Measurements from ENCODE around the gene CEP162.
"Not testable (repeated sequence)": the region's sequence is repeated elsewhere in the genome, so short reads cannot be mapped to it uniquely, and the experiment has no call there.

The CEP162 gene

DNA sequence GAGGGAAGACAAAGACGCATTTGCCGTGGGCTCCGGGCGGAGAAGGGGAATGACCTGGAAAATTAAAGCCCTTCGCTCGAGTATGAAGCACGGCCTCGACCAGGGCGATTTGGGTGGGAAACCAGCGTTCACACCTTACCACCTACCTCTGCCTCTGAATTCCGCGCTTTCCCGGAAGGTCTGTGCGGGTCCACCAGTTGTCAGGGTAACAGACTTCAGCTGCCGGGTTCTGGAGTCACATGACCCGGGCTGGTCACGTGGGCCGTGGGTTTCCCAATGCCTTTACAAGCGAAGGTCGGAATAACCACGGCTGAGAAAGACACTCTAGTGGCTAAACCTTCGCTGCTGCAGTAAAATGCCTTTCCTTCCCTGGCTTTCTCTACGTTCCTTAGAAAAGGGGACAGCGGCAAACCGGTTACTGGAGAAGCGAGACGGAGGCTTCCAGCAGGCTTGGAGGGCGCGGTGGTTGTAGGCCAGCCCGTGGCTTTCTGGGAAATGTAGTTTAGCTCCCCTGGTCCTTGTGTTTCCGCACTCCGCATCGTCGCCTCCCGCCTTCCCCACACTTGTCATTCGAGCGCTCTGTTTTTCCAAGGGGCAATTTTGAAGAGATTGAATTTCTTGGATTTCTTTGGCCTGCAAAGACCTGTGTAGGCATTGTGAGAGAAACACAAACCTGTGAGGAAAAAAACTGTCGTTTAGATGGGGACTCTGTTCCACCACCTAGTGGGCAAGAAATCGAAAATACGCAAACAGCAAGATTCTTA is at the start of gene CEP162:
TSS of gene CEP162 (minus strand) at position 210 of the 764 bp plus-strand sequence. CDS start 1,250 bp downstream, outside the sequence.
- DNase-seq: peak; percentile 85 to 86

GRCh38 chr6:84274856-84275255 is 47.4 kb upstream of the CEP162 start:
- no peak for DNase-seq

GRCh38 chr6:84273048-84273809 is 45.8 kb upstream of the CEP162 start:
- DNase-seq: no peak

DNA sequence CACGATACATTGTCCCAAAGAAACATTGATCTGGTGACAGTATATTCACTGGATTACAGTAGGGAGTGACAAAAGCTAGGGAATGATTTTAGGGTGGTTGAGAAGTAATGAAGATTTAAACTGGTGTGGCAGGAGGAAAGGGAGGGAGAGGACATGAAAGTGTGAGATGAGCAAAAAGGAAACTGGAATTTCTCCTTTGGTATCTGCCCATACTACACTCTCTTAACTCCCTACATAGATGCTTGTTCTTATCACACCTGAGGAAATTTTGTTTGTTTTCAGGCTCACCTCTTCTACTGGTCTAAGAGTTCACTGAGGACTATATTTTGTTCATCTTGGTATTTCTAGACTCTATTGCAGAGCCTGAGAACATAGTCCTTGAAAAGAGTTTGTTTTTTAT is 44.9 kb upstream of the CEP162 start:
- DNase-seq: no peak

GRCh38 chr6:84271061-84271716 is 43.7 kb upstream of the CEP162 start:
- DNase-seq: no peak

GRCh38 chr6:84269947-84270733 is 42.7 kb upstream of the CEP162 start:
- no peak for DNase-seq

GRCh38 chr6:84268781-84269180 is 41.3 kb upstream of the CEP162 start:
- DNase-seq: no peak

DNA sequence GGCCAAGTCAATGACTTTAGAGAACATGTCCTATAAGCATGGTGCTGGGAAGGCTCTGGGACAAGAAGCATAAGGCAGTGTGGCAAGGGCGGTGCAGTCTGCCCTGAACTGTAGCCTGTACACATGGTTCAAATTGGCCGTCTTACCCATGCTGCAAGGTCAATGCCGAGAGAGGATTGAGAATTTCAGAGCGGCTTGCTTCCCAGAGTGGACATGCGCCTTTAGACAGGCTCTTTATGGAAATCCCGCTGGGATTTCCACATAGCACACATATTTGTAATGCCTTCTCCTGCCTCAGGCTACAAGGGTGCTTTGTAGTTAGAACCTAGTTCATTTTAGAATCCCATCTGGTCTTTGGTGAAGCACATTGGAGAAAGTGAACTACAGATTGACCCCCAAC is 36.1 kb upstream of the CEP162 start:
- DNase-seq: no peak

DNA sequence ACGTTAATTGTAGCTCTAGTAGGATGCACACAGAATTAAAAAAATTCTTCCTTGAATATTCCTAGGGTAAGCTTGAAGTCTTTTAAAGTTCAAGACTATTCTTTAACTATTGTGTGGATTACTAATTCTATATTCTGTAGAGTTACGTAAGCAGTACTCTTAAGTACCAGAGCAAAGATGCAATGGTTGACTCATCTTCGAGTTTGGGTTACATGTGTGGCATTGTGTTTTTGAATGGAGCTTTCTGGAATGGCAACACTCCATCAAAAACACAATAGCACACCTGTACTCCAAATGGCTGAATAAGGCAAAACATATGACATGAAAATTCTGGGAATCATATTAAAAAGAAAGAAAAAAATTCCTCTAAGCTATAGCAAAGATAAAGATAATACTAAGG is 33.5 kb upstream of the CEP162 start:
- DNase-seq: no peak

DNA sequence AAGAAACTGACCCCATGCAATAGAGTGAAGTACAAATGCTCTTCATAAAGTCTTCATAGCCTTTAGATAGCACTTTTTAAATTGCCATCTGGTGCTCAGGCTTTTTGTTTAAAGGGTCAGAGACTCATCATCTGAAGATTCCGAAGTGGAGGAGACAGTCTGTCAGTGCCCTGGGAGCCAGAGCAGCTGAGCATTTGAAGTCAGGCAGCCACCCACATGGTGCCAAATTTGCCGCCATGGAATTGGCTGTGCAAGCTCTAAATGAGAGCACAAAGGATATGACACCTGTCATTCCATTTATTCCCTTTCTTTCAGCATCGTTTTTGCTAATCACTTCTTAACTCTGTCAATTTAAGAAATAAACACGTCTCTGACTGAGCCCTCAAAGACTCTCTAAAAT is 32.8 kb upstream of the CEP162 start:
- DNase-seq: no peak

DNA sequence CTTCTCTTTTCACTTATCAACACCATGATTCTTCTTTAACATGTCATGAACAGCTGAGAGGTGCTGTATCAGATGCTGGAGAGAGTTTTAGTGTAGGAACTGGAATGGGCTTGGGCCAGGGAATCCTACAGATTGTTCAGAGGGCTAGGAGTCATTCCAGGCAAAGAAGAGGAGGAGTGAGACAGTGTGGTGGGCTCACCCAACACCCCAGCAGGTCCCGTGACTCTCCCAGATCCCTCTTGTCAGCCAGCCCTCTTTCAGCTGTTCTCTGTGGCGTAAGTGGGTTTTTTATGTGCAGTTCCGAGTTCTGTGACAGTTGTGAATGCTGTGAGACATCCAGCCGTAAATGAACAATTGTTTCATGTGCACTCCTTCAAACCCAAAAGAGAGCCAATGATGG is 31.4 kb upstream of the CEP162 start:
- DNase-seq: no peak

DNA sequence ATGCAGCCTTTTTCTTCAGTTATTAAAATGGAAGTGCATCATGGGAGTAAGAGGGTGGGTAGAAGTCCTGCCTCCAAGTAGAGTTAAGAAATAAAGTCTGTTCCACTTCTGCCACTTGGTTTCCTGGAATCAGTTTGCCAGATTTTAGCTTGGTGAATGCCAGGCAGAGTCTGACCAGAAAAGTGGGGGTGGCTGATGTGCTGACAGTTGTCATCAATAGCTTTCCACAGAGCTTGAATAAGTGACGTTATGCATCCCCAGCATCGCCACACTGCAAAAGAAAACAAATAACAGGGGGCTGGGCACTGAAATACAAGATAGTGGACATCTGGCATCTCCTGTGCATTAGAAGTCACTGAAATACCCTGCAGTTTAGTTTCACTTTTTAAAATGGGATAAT is 30.8 kb upstream of the CEP162 start:
- no peak for DNase-seq

DNA sequence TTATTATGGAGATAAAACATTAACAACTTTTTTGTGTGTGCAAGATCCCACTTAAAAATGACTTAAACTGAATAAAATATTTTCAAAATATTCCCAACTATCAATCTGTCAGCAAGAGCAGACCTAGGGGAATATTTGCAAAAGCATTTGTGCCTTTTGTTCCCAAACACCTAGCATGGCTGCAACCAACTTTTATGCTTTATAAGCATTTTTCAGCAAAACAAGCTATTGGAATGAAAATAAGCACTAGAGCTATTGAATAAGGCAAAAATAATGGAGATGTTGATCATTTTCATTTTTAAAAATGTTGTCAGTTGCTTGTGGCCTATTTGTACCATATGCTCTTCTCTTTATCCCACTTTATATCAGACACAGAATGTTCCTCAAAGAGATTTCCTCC is 28.2 kb upstream of the CEP162 start:
- DNase-seq: no peak

DNA sequence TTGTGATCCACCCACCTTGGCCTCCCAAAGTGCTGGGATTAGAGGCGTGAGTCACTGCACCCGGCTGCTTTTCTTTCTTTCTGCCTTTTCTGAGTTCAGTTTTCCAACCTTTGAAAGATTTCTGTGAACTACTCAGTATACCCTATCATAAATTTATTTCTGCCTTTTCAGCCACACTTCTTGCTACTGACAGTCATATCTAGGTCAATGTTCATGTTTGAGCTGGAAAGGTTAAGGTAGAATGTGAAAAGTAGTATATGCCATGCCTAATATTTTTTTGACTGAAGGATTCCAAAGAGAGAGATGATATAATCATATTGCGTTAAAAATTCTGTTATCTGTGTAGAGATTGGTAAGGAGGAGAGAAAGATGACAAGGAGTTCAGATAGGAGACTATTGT is 25.9 kb upstream of the CEP162 start:
- DNase-seq: no peak

DNA sequence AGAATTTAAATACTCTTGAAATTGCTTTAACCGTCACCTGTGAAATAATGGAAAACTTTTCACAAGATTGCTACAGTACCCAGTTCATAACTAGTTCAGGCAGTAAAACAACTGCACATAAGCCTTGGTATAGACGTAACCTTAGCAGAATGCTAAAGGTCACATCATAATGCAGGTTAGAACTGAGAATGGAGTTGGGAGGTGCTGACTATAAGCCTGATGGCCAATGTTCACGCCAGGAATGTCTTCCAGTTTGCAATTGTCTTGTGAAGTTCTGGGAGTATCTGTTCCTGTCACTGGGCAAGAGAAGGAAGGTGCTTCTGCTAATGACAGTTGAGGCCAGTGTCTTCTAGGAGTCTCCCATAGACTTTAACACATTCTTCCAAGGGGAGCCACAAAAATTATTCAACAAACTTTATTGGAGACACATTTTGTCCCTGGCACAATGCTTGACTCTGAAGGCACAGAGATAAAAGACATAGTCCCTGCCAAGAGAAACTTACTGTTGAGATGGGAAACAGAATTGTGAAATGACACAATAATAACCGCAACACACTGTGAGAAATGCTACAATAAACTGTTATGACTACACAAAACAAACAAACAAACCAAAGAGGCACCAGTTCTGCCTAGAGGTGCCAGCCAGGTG is 24.6 kb upstream of the CEP162 start:
- DNase-seq: no peak

GRCh38 chr6:84249724-84250123 is 22.3 kb upstream of the CEP162 start:
- no peak for DNase-seq

DNA sequence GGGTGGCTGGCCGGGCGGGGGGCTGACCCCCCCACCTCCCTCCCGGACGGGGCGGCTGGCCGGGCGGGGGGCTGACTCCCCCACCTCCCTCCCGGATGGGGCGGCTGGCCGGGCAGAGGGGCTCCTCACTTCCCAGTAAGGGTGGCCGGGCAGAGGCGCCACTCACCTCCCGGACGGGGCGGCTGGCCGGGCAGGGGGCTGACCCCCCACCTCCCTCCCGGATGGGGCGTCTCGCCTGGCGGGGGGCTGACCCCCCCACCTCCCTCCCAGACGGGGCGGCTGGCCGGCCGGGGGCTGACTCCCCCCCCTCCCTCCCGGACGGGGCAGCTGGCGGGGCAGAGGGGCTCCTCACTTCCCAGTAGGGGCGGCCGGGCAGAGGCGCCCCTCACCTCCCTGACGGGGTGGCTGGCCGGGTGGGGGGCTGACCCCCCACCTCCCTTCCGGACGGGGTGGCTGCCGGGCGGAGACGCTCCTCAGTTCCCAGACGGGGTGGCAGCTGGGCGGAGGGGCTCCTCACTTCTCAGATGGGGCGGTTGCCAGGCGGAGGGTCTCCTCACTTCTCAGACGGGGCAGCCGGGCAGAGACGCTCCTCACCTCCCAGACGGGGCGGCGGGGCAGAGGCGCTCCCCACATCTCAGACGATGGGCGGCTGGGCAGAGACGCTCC is 17.1 kb upstream of the CEP162 start:
- DNase-seq: not testable (repeated sequence)

- DNase-seq: no peak
Measured at GRCh38 chr6:84243240-84243639, 15.8 kb upstream of the CEP162 start.

DNA sequence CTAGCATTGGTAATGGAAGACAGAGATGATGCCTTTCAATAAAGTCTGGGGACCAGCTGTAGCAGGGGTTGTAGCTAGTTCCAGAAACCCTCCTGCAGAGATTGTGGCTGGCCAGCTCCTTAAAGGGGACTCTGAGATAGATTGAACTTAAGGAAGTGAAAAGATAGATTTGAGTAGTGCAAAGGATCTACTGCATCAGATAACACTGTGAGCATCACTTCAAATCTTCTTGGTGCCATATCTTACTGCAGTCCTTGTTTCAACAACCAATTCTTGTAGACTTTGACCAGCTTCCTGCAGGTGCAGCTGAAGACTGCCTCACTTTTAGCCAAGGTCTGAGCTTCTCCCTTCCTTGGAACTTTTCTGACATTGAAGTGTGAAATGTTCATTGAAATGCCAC is 14.8 kb upstream of the CEP162 start:
- DNase-seq: no peak

GRCh38 chr6:84228198-84228543 is 728 bp upstream of the CEP162 start:
- DNase-seq: no peak

GRCh38 chr6:84227044-84227433 is 404 bp downstream of the CEP162 start:
- DNase-seq: no peak

GRCh38 chr6:84224251-84224650 is 3.2 kb downstream of the CEP162 start:
- no peak for DNase-seq

Data from activated CD4-positive, alpha-beta T cell treated with anti-CD3 and anti-CD28 coated beads, Interleukin-2, amount 50 U/mL, for 4 hours (primary cell).